ENCODE data around the gene CNGB1.
A peak's percentile ranks its signal among the peaks of the same experiment; 100 is the strongest.
"Not testable (repeated sequence)": the region's sequence is repeated elsewhere in the genome, so short reads cannot be mapped to it uniquely, and the experiment has no call there.

The CNGB1 gene

GRCh38 chr16:57865746-57866528 lies 105.0 kb downstream of the CNGB1 start:
- TF ChIP-seq CTCF (IDR thresholded peaks at IDR 0.05; ENCODE audit: extremely low read depth, missing control alignments) = no peak
- DNase-seq (ENCODE audit: low spot score) = no peak

- no peak for DNase-seq (ENCODE audit: low spot score)
- TF ChIP-seq CTCF (IDR thresholded peaks at IDR 0.05; ENCODE audit: extremely low read depth, missing control alignments) = peak; percentile 11
These were observed 107.3 kb downstream of the CNGB1 start for GRCh38 chr16:57863434-57864160.

- no peak for DNase-seq (ENCODE audit: low spot score)
- TF ChIP-seq CTCF (IDR thresholded peaks at IDR 0.05; ENCODE audit: extremely low read depth, missing control alignments) = no peak
These were observed 108.1 kb downstream of the CNGB1 start for GRCh38 chr16:57862698-57863433.

GRCh38 chr16:57859331-57859730 lies 111.6 kb downstream of the CNGB1 start:
- no peak for DNase-seq (ENCODE audit: low spot score)
- no peak for TF ChIP-seq CTCF (IDR thresholded peaks at IDR 0.05; ENCODE audit: extremely low read depth, missing control alignments)

- no peak for DNase-seq (ENCODE audit: low spot score)
- TF ChIP-seq CTCF (IDR thresholded peaks at IDR 0.05; ENCODE audit: extremely low read depth, missing control alignments) = no peak
These were observed 112.3 kb downstream of the CNGB1 start for GRCh38 chr16:57858635-57859034.

- DNase-seq (ENCODE audit: low spot score) = not testable (repeated sequence)
These were observed 112.9 kb downstream of the CNGB1 start for GRCh38 chr16:57857991-57858390.

GRCh38 chr16:57855188-57855587 lies 115.7 kb downstream of the CNGB1 start:
- no peak for DNase-seq (ENCODE audit: low spot score)
- no peak for TF ChIP-seq CTCF (IDR thresholded peaks at IDR 0.05; ENCODE audit: extremely low read depth, missing control alignments)

All from GM20000 (cell line).